ENCODE data around the gene CYB561D1.

DNA sequence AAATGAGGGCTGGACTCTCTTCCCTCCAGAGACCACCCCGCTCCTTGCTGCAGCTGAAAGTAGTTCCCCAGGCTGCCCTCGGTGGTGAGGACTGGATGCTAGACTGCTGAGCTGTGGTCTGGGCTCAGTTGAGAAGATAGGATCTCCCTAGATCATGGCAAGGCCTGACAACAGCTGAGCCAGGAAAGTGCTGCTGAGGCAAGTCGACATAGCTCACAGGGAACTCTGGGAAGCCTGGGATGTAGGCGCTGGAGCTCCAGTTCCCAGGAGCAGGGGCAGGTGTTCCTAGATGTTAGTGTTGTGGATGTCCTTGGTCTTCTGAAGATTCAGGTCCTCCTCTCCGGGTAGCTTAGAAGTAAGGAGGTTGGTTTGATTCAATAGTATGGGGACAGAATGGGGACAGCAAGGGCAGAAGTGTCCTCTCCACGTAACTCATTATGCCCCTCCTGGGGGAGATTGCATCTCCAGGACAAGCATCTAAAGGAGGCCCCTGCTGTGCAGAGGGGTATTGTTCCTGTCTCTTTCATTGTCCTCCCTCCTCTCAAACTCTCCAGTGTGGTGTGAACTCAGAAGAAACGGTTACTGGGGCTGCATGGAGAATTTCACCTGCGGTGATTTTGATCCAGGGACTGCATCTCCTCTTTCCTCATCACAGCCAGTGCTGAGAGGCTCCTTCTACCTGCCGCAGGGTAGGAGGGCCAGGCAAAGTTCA, 3.7 kb downstream of the CYB561D1 start:
- no peak for TF ChIP-seq ZFP37 (CRISPR knock-in tag; IDR thresholded peaks at IDR 0.05; ENCODE audit: borderline replicate concordance)
- no peak for TF ChIP-seq POLR2AphosphoS5 (IDR thresholded peaks at IDR 0.05; ENCODE audit: low read depth, low read length)
- TF ChIP-seq, protein P1, sequence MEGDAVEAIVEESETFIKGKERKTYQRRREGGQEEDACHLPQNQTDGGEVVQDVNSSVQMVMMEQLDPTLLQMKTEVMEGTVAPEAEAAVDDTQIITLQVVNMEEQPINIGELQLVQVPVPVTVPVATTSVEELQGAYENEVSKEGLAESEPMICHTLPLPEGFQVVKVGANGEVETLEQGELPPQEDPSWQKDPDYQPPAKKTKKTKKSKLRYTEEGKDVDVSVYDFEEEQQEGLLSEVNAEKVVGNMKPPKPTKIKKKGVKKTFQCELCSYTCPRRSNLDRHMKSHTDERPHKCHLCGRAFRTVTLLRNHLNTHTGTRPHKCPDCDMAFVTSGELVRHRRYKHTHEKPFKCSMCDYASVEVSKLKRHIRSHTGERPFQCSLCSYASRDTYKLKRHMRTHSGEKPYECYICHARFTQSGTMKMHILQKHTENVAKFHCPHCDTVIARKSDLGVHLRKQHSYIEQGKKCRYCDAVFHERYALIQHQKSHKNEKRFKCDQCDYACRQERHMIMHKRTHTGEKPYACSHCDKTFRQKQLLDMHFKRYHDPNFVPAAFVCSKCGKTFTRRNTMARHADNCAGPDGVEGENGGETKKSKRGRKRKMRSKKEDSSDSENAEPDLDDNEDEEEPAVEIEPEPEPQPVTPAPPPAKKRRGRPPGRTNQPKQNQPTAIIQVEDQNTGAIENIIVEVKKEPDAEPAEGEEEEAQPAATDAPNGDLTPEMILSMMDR (CRISPR knock-in tag; IDR thresholded peaks at IDR 0.05), result no peak
- TF ChIP-seq, protein P2, sequence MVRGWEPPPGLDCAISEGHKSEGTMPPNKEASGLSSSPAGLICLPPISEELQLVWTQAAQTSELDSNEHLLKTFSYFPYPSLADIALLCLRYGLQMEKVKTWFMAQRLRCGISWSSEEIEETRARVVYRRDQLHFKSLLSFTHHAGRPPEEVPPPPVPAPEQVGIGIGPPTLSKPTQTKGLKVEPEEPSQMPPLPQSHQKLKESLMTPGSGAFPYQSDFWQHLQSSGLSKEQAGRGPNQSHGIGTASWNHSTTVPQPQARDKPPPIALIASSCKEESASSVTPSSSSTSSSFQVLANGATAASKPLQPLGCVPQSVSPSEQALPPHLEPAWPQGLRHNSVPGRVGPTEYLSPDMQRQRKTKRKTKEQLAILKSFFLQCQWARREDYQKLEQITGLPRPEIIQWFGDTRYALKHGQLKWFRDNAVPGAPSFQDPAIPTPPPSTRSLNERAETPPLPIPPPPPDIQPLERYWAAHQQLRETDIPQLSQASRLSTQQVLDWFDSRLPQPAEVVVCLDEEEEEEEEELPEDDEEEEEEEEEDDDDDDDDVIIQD (CRISPR knock-in tag; IDR thresholded peaks at IDR 0.05; ENCODE audit: low read depth), result no peak
- no peak for TF ChIP-seq POLR2A (IDR thresholded peaks at IDR 0.05; ENCODE audit: insufficient read depth in 1 of 2, low read depth in 2 of 2, low read length in 2 of 2)
- TF ChIP-seq STAT5B (CRISPR knock-in tag; IDR thresholded peaks at IDR 0.05), result no peak
- TF ChIP-seq LCORL (IDR thresholded peaks at IDR 0.05), result no peak
- no peak for TF ChIP-seq LCORL (CRISPR knock-in tag; IDR thresholded peaks at IDR 0.05)
- TF ChIP-seq RAD21 (CRISPR knock-in tag; IDR thresholded peaks at IDR 0.05), result no peak
- TF ChIP-seq, protein P3, sequence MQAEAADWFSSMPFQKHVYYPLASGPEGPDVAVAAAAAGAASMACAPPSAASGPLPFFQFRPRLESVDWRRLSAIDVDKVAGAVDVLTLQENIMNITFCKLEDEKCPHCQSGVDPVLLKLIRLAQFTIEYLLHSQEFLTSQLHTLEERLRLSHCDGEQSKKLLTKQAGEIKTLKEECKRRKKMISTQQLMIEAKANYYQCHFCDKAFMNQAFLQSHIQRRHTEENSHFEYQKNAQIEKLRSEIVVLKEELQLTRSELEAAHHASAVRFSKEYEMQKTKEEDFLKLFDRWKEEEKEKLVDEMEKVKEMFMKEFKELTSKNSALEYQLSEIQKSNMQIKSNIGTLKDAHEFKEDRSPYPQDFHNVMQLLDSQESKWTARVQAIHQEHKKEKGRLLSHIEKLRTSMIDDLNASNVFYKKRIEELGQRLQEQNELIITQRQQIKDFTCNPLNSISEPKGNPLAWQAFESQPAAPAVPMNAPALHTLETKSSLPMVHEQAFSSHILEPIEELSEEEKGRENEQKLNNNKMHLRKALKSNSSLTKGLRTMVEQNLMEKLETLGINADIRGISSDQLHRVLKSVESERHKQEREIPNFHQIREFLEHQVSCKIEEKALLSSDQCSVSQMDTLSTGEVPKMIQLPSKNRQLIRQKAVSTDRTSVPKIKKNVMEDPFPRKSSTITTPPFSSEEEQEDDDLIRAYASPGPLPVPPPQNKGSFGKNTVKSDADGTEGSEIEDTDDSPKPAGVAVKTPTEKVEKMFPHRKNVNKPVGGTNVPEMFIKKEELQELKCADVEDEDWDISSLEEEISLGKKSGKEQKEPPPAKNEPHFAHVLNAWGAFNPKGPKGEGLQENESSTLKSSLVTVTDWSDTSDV (CRISPR knock-in tag; IDR thresholded peaks at IDR 0.05), result no peak
- TF ChIP-seq, protein P4, sequence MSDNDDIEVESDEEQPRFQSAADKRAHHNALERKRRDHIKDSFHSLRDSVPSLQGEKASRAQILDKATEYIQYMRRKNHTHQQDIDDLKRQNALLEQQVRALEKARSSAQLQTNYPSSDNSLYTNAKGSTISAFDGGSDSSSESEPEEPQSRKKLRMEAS (IDR thresholded peaks at IDR 0.05), result no peak
